DOHH2 (cell line): ENCODE results near the gene KCTD17.

Experiments used
- H3F3A ChIP-seq: fragments of 200-600 bp; sonication (generic), shearing (Covaris generic); 2 replicates; pipeline ENCODE4 v1.6.0; 2016; ENCODE audit warnings: antibody characterized with exemption, mild to moderate bottlenecking; ENCODE audit not compliant: control insufficient read depth, insufficient read depth
- H3K27ac ChIP-seq: fragments of 200-600 bp; sonication (generic); 2 replicates; pipeline ENCODE4 v1.5.1; 2014; ENCODE audit warnings: low read depth, mild to moderate bottlenecking, low read length, moderate library complexity
- H3K27me3 ChIP-seq: fragments of 200-600 bp; sonication (generic); 2 replicates; pipeline ENCODE4 v1.6.1; 2014; ENCODE audit warnings: mild to moderate bottlenecking, low read length, mixed read lengths; ENCODE audit not compliant: control insufficient read depth
- H3K36me3 ChIP-seq: fragments of 200-600 bp; sonication (generic); 2 replicates; pipeline ENCODE4 v1.6.1; 2014; ENCODE audit warnings: mild to moderate bottlenecking, low read length, moderate library complexity, mixed read lengths; ENCODE audit not compliant: control insufficient read depth
- H3K4me1 ChIP-seq: fragments of 200-600 bp; sonication (generic); 2 replicates; pipeline ENCODE4 v1.6.1; 2014; ENCODE audit warnings: mild to moderate bottlenecking, low read length, mixed read lengths; ENCODE audit not compliant: control insufficient read depth
- H3K4me2 ChIP-seq: fragments of 200-600 bp; sonication (generic); 2 replicates; pipeline ENCODE4 v1.6.0; 2014; ENCODE audit warnings: mild to moderate bottlenecking, low read length, moderate library complexity
- H3K4me3 ChIP-seq: fragments of 200-600 bp; sonication (generic); 2 replicates; pipeline ENCODE4 v1.5.1; 2014; ENCODE audit warnings: mild to moderate bottlenecking, low read length, mixed read lengths
- H3K79me2 ChIP-seq: fragments of 200-600 bp; sonication (generic); 2 replicates; pipeline ENCODE4 v1.6.1; 2014; ENCODE audit warnings: mild to moderate bottlenecking, low read length, mixed read lengths; ENCODE audit not compliant: control insufficient read depth
- H3K9me2 ChIP-seq: fragments of 200-600 bp; sonication (generic); replicated peaks from 2 replicates; pipeline ENCODE4 v1.6.1; 2014; ENCODE audit warnings: mild to moderate bottlenecking, low read length, mixed read lengths; ENCODE audit not compliant: control insufficient read depth
- H3K9me3 ChIP-seq: fragments of 200-600 bp; sonication (generic); 2 replicates; pipeline ENCODE4 v1.6.1; 2014; ENCODE audit warnings: antibody characterized with exemption, low read length, mixed read lengths; ENCODE audit not compliant: control insufficient read depth, insufficient read depth
- H4K20me1 ChIP-seq: fragments of 200-600 bp; sonication (generic); 2 replicates; pipeline ENCODE4 v1.6.0; 2014; ENCODE audit warnings: low read depth, mild to moderate bottlenecking, antibody characterized with exemption, low read length, moderate library complexity; ENCODE audit not compliant: control insufficient read depth, insufficient read depth
- CTCF ChIP-seq: fragments of 200-600 bp; sonication (generic); IDR thresholded peaks from one replicate; pipeline ENCODE4 v1.5.1; 2014; ENCODE audit warnings: antibody characterized with exemption, mild to moderate bottlenecking, low read depth, low read length; ENCODE audit not compliant: poor library complexity, severe bottlenecking
- EZH2phosphoT487 ChIP-seq: fragments of 200-600 bp; sonication (generic); IDR thresholded peaks from 2 replicates; pipeline ENCODE4 v1.6.1; 2017; ENCODE audit warnings: borderline replicate concordance, mild to moderate bottlenecking, antibody characterized with exemption, low read length, moderate library complexity, mixed read lengths

KCTD17 gene

GRCh38 chr22:37045958-37046357 lies 5.6 kb upstream of the KCTD17 start:
- no peaks in the 10 kb centered on the region for H3K36me3 ChIP-seq
- peaks cover 8% of the 10 kb centered on the region; the same call in 1 of the 2 replicates for H3K4me1 ChIP-seq
- peaks cover 22% of the 10 kb centered on the region for H3K27me3 ChIP-seq
- H3F3A ChIP-seq = no peaks in the 10 kb centered on the region
- H3K4me2 ChIP-seq = no peak overlapping the region
- no peaks in the 10 kb centered on the region for H4K20me1 ChIP-seq
- H3K9me2 ChIP-seq = no peaks in the 10 kb centered on the region
- no peak overlapping the region for H3K27ac ChIP-seq
- H3K4me3 ChIP-seq = no peak overlapping the region
- no peaks in the 10 kb centered on the region for H3K79me2 ChIP-seq
- TF ChIP-seq EZH2phosphoT487 (no peak), CTCF (peak; percentile 71)
- no peaks in the 10 kb centered on the region for H3K9me3 ChIP-seq

- no peak for TF ChIP-seq EZH2phosphoT487
Measured at GRCh38 chr22:37046589-37046988, 5.0 kb upstream of the KCTD17 start.

GRCh38 chr22:37047006-37047405 lies 4.5 kb upstream of the KCTD17 start:
- no peaks in the 10 kb centered on the region for H3K9me2 ChIP-seq
- no peaks in the 10 kb centered on the region for H3F3A ChIP-seq
- H3K27me3 ChIP-seq = peaks cover 17% of the 10 kb centered on the region
- no peaks in the 10 kb centered on the region for H3K36me3 ChIP-seq
- TF ChIP-seq EZH2phosphoT487 = no peak
- TF ChIP-seq CTCF = no peak
- no peak overlapping the region for H3K27ac ChIP-seq
- peaks cover 10% of the 10 kb centered on the region for H3K4me1 ChIP-seq
- no peak overlapping the region for H3K4me3 ChIP-seq
- no peaks in the 10 kb centered on the region for H4K20me1 ChIP-seq
- no peaks in the 10 kb centered on the region for H3K9me3 ChIP-seq
- H3K79me2 ChIP-seq = no peaks in the 10 kb centered on the region
- no peak overlapping the region for H3K4me2 ChIP-seq

More at GRCh38 chr22:37046589-37046988, 5.0 kb upstream of the KCTD17 start:
- no peaks in the 10 kb centered on the region for H3K79me2 ChIP-seq
- H3K9me3 ChIP-seq = no peaks in the 10 kb centered on the region
- H3K4me1 ChIP-seq = peaks cover 10% of the 10 kb centered on the region; the same call in 1 of the 2 replicates
- H3K27me3 ChIP-seq = peaks cover 19% of the 10 kb centered on the region
- H3K27ac ChIP-seq = no peak overlapping the region
- H3K4me3 ChIP-seq = no peak overlapping the region
- H4K20me1 ChIP-seq = no peaks in the 10 kb centered on the region
- no peaks in the 10 kb centered on the region for H3K9me2 ChIP-seq
- H3F3A ChIP-seq = no peaks in the 10 kb centered on the region
- no peak overlapping the region for H3K4me2 ChIP-seq
- H3K36me3 ChIP-seq = no peaks in the 10 kb centered on the region

GRCh38 chr22:37048133-37048532 lies 3.4 kb upstream of the KCTD17 start:
- Histone ChIP-seq H3K27ac (no peak overlapping the region), H4K20me1 (no peaks in the 10 kb centered on the region), H3K9me3 (no peaks in the 10 kb centered on the region), H3K4me3 (no peak overlapping the region), H3K79me2 (no peaks in the 10 kb centered on the region), H3K4me2 (no peak overlapping the region), H3K27me3 (peaks cover 14% of the 10 kb centered on the region), H3F3A (no peaks in the 10 kb centered on the region), H3K4me1 (peaks cover 18% of the 10 kb centered on the region), H3K36me3 (no peaks in the 10 kb centered on the region), H3K9me2 (no peaks in the 10 kb centered on the region)
- TF ChIP-seq EZH2phosphoT487 (no peak), CTCF (no peak)
